Stimulated activated CD4-positive, alpha-beta T cell treated with anti-CD3 and anti-CD28 coated beads, TNF-alpha, amount 100 ng/mL, for 1 hour (primary cell): Measurements from ENCODE around the gene OPTC.
"Not testable (repeated sequence)": the region's sequence is repeated elsewhere in the genome, so short reads cannot be mapped to it uniquely, and the experiment has no call there.

Source experiments
- DNase-seq, 3 donors: peaks; one replicate each; pipeline ENCODE4 v3.0.0-alpha.2; 2020; ENCODE audit warnings: low read depth in 3 of 3, low spot score in 1 of 3

The OPTC gene

DNA sequence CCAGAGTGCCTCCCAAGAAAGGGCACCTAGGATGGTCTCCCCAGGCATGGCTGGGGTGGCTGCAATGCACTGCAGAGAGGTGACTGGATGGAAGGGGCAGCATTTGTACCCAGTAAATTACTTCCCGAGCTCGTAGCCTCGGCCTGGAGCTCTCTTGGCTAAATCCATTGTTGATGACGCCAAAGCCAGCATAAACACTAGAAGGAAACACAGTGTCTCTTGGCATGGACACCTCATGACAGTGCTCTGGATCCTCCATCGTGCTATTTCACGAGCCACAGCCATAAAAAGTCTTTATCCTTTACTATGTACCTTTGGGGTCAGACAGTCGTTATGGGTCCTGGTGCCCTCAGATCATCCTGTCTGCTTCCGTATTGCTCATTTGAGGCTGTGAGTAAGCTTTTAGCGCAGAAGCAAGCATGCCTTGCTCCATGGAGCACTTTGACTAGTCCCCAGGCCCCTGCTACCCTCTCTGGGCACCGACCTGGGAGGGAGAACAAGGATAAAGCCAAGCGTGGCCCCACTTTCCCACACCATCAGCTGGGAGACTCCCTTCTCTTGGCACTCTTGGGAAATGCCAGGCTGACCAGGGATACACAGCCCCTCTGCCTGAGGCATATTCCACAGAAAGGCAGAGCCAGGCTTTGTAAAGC, 28.7 kb upstream of the OPTC start:
- DNase-seq: no peak

DNA sequence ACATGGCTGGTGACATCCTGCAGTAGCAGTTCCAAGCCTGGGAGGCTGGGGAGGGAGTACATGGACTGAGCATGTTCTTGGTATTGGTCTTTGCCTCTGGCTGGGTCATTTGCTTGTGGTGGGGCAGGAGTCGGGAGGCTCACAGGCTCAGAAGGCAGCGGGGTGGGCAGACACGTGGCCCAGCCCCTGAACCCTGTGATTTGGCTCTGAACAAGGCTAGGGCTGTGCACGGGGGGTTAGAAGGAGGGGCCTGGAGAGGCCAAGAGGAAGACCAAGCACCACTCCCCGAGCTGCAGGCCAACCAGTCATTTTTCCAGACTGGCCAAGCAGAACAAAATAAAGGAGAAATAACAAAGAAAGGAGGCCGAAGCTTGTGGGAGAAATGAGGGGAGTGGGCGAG, 28.0 kb upstream of the OPTC start:
- no peak for DNase-seq

DNA sequence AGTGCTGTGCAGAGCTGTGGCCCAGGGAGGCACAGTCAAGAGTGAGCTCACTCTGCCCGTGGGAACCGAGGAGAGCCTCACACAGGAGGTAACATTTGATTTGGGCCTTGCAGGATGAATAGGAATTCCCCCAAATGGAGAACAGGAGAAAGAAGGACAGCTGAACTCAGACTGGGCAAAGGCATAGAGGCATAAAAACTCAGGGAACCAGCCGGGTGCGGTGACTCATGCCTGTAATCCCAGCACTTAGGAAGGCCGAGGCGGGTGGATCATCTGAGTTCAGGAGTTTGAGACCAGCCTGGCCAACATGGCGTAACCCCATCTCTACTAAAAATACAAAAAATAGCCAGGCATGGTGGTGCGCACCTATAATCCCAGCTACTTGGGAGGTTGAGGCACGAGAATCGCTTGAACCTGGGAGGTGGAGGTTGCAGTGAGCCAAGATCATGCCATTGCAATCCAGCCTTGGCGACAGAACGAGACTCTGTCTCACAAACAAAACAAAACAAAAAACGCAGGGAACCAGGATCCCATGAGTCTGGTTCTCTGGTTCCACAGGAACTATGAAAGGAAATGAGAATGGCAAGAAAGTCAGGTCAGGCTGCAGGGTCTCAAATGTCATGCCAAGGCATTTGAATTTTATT, 26.9 kb upstream of the OPTC start:
- DNase-seq: not testable (repeated sequence)

DNA sequence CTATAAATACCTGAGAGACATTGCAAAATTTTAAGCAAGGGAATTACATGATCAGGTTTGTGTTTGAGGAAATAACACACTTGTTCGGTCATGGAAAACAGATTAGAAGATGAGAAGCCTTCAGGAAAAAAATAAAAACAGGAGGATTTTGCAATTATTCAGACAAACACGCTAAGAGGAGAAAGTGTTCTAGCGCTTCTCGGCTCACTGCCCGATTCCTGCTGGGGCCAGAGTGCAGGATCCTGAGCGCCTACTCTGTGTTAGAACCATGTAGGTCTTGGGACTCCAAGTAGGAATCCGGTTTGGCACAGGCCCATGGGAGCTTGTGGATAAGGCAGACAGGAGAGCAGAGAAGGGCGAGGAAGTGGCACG, 26.4 kb upstream of the OPTC start:
- no peak for DNase-seq

DNA sequence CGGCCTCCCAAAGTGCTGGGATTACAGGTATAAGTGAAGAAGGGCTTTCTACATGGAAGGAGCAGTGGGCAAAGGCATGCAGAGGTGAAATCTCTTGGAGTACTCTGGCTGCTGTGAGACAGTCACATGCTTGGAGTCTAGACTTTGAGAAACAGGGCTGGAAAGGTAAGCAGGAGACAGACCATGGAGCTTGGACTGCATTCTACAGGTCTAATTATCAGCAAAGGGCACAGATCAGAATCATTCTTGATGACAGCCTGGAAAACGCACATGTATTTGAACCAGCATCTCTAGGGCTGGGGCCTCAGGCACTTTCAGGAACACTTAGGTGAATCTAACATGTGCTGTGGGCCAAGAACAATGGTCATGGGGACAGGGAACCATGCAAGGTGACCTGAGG, 25.6 kb upstream of the OPTC start:
- DNase-seq: no peak

DNA sequence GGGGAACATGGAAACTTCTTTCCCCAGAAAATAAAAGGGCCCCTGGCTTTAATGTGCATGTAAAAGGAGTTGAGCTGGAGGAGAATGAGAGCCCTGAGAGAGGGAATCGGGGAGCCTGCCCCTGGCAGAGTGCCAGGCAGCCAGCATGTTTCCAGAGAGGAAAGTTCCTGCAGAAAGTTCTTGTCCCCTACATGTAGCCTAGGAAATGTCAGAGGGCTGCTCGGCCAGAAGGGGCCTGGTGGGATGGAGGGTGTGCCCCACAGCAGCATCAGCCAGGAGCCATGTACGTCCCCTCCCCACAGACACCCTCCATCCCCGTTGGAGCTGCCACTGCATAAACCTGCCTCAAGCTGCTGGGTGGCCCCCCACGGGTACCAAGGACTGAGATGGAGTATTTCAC, 23.7 kb upstream of the OPTC start:
- DNase-seq: no peak

DNA sequence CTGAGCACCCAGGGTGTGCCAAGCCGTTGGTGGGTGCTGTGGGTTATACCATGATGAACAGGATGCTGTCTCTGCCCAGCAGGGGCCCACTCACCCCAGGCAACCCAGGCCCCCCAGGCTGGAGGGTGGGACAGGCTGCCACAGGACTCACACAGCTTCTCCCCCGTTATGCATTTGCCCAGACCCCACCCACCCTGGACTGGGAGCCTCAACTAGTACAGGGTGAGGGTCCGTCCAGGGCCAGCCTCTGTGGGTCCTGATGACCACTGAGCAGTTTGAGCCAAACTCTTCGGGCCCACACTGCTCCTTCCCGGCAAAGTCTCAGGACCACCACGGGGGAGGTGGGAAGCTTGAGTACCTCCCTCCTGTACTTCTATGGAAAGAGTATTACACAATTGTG, 22.1 kb upstream of the OPTC start:
- DNase-seq: no peak

DNA sequence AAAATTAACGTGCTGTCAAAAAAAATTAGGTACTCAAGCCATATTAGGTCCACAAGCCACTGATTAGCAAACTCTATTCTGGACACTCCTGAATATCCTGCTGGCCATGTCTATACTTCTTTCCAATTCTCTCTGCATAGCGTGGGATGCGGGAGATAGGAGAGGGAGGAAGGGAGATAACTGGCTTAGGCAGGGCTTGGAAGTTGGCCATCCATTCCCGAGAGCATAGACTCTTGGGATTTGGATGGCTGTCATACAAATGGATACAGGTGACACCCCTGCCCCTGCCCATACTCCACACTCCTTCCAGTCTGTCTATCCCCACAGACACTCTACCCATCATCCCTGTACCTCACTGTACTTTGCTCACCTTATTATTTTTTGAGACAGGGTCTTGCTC, 20.7 kb upstream of the OPTC start:
- DNase-seq: no peak

DNA sequence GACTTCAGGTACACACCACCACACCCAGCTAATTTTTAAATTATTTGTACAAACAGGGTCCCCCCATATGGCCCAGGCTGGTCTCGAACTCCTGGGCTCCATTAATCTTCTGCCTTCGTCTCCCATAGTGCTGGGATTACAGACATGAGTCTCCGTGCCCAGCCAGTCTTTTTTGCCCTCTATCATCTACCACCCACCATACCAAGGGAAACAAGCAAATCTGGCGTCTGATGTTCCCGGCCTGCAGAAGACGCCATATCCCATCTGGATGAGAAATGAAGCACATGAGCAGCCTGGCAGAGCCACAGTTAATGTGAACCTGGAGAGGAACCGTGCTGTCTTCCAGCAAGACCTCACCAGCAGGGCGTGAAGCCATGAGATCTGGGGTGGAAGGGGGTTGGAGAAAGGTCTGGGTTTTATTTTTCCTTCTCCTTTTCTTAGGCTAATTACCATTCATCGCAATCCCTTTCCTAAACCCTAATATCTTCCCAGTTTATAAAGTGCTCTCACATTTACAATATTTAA, 20.1 kb upstream of the OPTC start:
- no peak for DNase-seq

DNA sequence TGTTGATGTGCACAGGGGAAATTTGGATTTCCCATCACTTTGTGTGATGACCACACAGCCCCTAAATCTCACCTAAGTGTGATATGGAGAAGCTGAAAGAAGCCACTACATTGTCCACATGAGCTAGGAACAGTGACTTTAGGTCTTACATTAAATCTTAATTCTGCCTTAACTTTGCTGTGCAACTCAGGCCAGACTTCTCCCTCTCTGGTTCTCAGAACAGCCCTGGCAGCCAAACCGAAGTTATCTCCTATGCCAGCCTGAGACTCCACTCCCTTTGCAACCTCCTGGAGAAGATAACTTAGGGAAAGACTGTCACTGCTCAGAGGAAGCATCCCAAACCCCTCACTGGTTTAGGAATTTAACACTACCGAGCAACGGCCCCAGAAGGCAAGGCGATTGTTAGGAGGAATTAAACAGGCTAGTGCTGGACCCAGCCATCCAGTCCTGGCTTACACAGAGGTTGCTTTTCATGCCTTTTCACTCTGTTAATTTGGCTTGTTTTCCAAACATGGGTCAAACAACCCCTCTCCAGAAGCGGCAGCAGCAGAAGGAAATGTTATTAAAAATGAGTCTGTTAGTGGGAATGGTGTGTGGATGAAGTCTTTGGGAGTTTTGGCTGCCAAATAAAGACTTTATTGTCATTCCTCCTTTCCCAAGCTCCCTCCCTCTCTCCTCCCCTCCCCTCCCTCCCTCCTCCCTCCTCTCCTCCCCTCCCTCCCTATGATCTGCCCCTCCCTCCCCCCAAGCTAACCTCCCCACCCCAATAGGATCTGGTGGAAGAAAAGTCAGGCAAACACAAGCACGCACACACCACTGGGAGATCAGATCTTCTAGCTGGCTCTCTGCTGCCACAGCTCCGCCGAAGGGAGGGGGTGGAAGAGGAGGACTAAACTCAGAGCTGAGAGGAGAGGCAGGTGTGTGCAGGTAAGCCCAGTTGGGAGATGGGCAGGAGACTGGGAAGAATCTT, 18.7 kb upstream of the OPTC start, which contains the start of gene PRELP:
PRELP (plus strand) TSS at position 795 of the 970 bp plus-strand sequence. CDS start 7,379 bp downstream, outside the sequence.
- DNase-seq: no peak

DNA sequence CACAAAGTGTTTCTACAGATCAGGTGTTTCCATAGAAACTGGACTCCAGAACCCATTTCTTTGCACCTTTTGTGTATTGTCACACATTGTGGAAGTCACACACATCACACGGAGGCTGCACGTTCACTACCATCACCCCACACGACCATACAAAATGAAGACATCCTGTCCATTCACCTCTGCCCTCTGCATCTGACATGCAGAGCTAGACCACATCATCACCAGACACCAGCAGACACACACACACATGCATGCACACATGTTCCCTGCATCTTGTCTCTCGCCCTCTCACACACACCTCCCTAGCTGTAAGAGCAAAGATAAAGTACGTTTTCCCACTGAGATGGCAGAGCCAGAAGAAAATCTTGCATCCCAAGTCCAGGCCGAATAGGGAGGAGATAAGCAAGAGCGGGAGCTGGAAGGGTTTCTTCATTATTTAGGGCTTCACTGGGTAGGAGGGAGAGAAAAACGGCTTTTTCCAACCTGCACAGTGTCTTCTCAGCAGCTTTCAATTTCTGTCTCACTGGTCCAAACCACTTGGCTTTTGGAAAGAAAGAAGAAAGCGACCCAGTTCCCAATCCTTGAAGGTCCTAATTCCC, 17.6 kb upstream of the OPTC start:
- DNase-seq: no peak

DNA sequence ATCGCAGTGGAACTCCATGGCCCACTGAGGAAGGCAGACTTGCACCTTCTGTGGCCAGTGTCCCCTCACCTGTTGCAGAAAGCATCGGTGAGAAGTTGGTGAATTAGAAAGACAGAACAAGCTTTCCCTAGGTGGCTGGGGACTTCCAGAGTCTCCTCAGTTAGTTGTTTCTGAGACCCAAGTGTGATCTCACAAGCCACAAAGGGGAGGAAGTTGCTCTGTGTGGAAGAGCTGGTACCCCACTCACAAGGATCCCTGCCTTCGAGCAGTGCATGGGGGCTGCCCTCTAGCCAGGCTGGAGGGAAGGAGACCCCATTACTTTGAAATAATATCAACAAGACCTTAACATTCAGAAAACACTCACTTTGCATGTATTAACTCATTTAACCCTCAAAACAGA, 16.2 kb upstream of the OPTC start:
- DNase-seq: no peak

DNA sequence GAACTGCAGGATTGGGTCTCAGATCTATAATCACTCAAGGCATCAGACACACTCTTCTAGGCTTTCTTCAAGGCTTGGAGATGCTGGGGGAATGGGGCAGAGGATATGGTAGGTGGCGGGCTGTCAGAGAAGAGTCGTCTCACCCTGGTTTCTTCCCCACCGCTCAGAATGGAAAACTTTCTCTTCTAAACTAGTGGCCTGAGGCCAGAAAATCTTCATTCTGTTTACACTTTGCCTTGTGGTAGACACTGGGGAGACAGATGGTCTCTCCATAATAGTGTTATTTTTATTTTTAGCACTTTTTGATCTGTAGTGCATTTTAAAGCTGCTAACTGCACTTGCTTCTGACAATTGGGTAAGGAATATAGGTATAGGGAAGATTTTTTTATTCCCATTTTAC, 15.7 kb upstream of the OPTC start:
- DNase-seq: no peak

DNA sequence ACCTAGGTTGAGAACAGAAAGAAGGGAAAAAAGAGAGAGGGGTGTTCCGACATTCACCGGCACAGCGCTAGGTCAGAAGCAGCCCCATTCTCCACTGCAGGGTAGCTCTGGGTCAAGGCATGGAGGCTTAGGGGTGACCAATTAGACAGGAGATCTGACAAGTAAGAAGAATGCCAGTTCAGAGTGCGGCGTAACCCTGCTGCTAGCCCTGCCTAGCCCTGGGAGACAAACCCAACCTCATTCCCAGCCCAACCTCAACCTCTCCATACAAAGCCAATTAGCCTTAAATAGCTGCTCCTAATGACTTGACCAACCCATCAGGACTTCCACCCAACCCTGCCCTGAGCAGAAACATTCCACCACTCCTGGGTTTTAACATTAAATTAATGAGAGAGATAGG, 15.0 kb upstream of the OPTC start:
- no peak for DNase-seq

DNA sequence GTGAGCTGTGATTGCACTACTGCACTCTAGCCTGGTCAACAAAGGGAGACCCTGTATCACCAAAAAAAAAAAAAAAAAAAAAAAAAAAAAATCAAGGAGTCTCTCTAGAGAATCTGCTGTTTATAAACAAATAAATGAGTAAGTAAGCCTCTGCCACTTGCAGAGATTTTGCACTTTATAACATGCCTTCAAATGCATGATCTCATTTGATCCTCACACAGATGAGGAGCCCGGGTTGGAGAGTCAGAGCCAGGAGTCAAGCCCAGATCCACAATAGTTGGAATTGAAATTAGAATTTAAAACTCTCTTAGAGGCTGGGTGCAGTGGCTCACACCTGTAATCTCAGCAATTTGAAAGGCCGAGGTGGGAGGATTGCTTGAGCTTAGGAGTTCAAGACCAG, 14.3 kb upstream of the OPTC start:
- DNase-seq: no peak

DNA sequence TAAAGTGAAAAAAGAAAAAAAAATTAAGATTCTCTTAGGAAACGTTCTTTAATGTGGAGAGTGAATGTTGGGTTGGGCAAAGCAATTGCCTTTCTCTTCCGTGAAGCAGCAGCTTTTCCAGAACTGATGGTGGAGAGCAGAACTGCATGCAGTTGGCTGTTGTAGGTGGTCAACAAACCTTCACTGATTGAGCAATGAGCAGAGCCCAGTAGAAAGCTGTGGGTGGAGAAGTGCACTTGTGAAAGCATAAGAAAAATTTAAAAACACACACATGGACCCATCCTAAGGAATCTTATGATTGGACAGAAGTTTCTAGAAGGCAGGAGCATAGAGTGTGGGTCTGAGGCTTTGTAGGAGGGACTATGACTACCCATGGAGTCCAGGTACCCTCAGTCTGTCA, 13.9 kb upstream of the OPTC start:
- no peak for DNase-seq

DNA sequence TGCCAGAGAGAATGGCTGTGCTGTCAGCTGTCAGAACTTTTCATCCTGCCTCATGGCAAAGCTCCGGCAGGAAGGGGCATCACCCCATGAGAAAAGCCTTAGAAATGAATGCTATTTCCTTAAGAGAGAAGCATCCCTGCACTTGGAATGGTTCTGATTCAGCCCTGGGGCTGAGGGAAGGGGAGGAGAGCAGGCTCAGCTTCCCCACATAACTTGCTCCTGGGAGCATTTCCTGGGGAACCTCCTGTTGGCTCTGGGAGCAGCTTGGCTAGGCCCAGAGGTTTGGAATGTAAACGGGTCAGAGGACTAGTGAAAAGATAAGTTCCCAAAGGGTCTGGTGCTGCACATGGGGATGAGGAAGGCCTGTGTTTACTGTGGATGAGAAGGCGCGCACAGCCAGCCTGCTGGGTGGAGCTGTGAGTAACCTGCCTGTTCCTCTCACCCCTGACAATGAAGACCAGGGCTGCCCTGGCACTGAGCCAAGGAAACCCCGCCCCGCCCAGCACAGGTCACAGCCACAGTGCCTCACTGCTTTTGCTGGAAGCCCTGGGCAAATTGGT, 13.3 kb upstream of the OPTC start:
- peak in 2 of 3 donors; percentile 12 to 41 for DNase-seq

DNA sequence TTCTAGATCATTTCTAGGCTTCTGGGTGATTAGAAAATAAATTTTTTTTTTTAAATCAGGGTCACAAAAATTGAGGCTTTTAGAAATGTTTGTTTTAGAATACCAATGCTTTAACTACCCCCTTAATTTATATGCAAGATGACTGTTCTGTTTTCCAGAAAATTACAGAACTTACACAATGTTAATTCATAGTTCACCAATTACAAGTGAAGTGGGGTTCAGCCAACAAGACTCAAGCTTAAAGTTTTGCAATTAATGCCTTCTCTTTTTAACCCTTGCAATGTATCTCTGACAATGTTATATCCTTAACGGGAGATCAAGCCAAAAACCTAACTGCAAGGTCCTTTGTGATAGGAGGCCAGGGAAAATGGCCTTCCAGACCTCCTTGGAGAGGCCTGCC, 12.8 kb upstream of the OPTC start:
- no peak for DNase-seq

DNA sequence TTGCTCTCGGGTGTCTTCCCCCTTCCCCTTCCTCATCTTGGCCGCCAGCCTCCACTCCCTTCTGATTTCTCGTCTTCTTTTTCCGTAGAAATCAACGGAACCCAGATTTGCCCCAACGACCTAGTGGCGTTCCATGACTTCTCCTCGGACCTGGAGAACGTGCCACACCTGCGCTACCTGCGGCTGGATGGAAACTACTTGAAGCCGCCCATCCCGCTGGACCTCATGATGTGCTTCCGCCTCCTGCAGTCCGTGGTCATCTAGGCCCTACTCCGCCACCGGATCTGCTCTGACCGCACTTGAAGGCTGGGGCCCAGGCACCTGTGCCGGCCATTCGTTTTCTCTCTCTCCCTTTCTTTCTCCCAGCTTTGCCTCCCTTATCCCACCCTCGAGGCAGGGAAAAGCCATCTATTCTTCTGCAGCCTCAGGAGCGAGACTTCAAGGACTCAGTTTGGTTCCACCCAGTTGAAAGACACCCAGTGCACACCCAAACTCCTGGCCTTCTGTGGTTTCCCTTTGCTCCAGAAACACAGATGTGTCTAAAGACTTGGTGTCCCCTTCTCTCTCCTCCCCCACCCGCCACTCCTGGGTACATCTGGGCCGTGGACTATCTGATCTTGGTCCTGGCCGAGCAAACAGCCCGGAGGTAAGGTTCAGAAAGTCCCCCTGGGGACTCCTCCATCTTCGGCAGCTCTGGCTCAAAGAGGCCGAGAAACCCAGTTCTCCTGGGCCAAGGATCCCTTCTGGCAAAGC, 7.2 kb upstream of the OPTC start:
- no peak for DNase-seq

DNA sequence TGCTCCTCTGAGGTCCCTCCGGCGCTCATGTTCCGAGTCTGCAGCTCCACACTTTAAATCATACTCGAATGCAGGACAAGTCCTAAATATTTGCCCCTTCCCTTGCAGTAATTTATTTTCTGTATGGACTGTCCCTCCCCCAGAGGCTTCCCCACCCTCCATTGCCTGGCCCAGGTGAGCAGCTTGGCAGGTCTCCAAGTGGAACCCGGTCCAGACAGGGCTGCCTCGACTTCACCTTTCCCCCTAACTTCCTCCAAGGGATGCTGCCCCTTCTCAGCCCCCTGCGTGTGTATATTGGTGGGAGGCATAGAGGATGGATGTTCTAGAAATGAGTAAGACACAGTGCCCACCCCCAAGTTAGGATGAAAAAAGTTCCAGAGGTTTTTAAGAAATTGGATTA, 5.4 kb upstream of the OPTC start:
- DNase-seq: no peak
